Ovary (tissue), 9 donors: ENCODE results near the gene EXD3. TPM values are rescaled to one million over a fixed set of nuclear protein-coding genes. Genes with fewer than 3 reads are reported as not detected.

Experiments used
- DNase-seq, 5 donors: peaks; one replicate each; pipeline ENCODE4 v3.0.0-alpha.2; 2019 to 2020
- H3K27ac ChIP-seq, 2 donors: fragments of 200-600 bp; one replicate each; pipeline versions ENCODE4 v1.5.1 to v1.8.0; 2019 to 2022
- H3K27me3 ChIP-seq: fragments of 200-600 bp; one replicate; pipeline ENCODE4 v1.8.0; 2022
- H3K36me3 ChIP-seq: fragments of 200-600 bp; sonication (generic); one replicate; pipeline ENCODE4 v1.5.1; 2019
- H3K4me1 ChIP-seq: one replicate; pipeline ENCODE4 v1.8.1; 2013; ENCODE audit warnings: mild to moderate bottlenecking, moderate library complexity; ENCODE audit not compliant: insufficient read depth
- H3K4me3 ChIP-seq: fragments of 200-600 bp; sonication (generic); one replicate; pipeline ENCODE4 v1.5.1; 2017
- H3K9me3 ChIP-seq, 2 donors: fragments of 200-600 bp in 1 of 2; sonication (generic) in 1 of 2; one replicate each; pipeline versions ENCODE4 v1.5.1 to v1.8.1; 2013 to 2019; ENCODE audit warnings: mild to moderate bottlenecking in 1 of 2, moderate library complexity in 1 of 2
- CTCF ChIP-seq, 3 donors: fragments of 450-650 bp in 2 of 3; fragments of 200-600 bp in 1 of 3; IDR thresholded peaks; one replicate each; pipeline versions ENCODE4 v1.5.1 to v1.8.0; 2016 to 2022; ENCODE audit warnings: antibody characterized with exemption in 3 of 3, mild to moderate bottlenecking in 1 of 3
- EP300 ChIP-seq: sonication (generic); formaldehyde crosslinking; IDR thresholded peaks from one replicate; pipeline ENCODE4 v1.6.1; 2017; ENCODE audit warnings: antibody characterized with exemption
- POLR2A ChIP-seq: fragments of 450-650 bp; IDR thresholded peaks from one replicate; pipeline ENCODE4 v1.6.1; 2017; ENCODE audit warnings: antibody characterized with exemption, mild to moderate bottlenecking, moderate library complexity
- WGBS, 3 donors: extraction: QIAGEN DNeasy Blood & Tissue Kit in 1 of 3; methylation state at CpG; one replicate each; pipeline versions ENCODE4 v1.1.5 to v1.1.7; 2013 to 2017; 5-methylcytosine and 5-hydroxymethylcytosine counted together
- intact Hi-C, 4 donors: fragments of 100-400 bp; cut with DNase I; formaldehyde crosslinking; loops; one replicate each; pipeline versions ENCODE4 v1.11.0 to v1.15.1; 2022 to 2023
- polyA plus RNA-seq, 2 donors: library from polyadenylated mRNA; stranded (reverse); fragments of 200-250 nt in 1 of 2; fragments of 350-450 nt in 1 of 2; fragmentation: Illumina TruSeq in 1 of 2; extraction: RNeasy Lipid Tissue Mini Kit (QIAGEN cat#74804) in 1 of 2; gene quantifications; one replicate each; pipeline ENCODE4 v1.2.3, GENCODE V29; 2013 to 2014
- total RNA-seq, 7 donors: library from RNA; depleted of rRNA in 2 of 7; stranded (reverse); fragments of >200 nt in 2 of 7; fragmentation: NEBNext Ultra II Directional in 3 of 7; extraction: Animal tissue kit (Norgen Biotek cat#: 25700) in 3 of 7; gene quantifications; one replicate each; pipeline versions ENCODE4 v1.1.0 to v1.2.4, GENCODE V29; 2016 to 2023
- donor health status: DM: no; HTN: no; CAD: no; lungs with moderate emphysema.
- donor health status: DM: no; HTN: no; CAD: no.
- donor health status: Bipolar disorder and iron deficiency.
- donor health status: DM: yes; HTN: yes; CAD: no.
- donor health status: DM: no; HTN: no; CAD: no.
- donor health status: DM: yes; HTN: yes; CAD: no.

Gene EXD3
- total and polyA plus RNA-seq, 9 donors = 1.0 to 30.6 (median 23.4) TPM

- intact Hi-C loops = no loop called here
- H3K27me3 ChIP-seq = no peaks in the 10 kb centered on the region
- H3K4me3 ChIP-seq = no peak overlapping the region
- TF ChIP-seq CTCF (IDR thresholded peaks at IDR 0.05) (no peak), EP300 (no peak), POLR2A (no peak)
- H3K36me3 ChIP-seq = no peaks in the 10 kb centered on the region
- H3K9me3 ChIP-seq = no peaks in the 10 kb centered on the region
- WGBS, 3 donors = 77 to 81% (median 80%) methylated on average over 15 of the region's 15 CpGs
- H3K27ac ChIP-seq = no peak overlapping the region
- peaks cover 6% of the 10 kb centered on the region for H3K4me1 ChIP-seq
- peak in 2 of 5 donors; percentile 12 to 39 for DNase-seq
These were observed 156.8 kb downstream of the EXD3 start for GRCh38 chr9:137266162-137266527.

GRCh38 chr9:137265496-137266161, 157.3 kb downstream of the EXD3 start:
- Histone ChIP-seq H3K4me1 (peaks cover 6% of the 10 kb centered on the region), H3K9me3 (no peaks in the 10 kb centered on the region), H3K27me3 (no peaks in the 10 kb centered on the region), H3K4me3 (no peak overlapping the region), H3K27ac (no peak overlapping the region), H3K36me3 (no peaks in the 10 kb centered on the region)
- intact Hi-C loops = no loop called here
- no peak for DNase-seq
- 88 to 89% (median 89%) methylated on average over 28 to 29 of the region's 29 CpGs for WGBS, 3 donors
- TF ChIP-seq EP300 = no peak
- TF ChIP-seq CTCF (IDR thresholded peaks at IDR 0.05) = no peak
- no peak for TF ChIP-seq POLR2A

GRCh38 chr9:137264067-137264466, 158.9 kb downstream of the EXD3 start:
- H3K27me3 ChIP-seq = no peaks in the 10 kb centered on the region
- H3K4me1 ChIP-seq = peaks cover 3% of the 10 kb centered on the region
- intact Hi-C loops = no loop called here
- 91 to 96% (median 92%) methylated on average over 22 of the region's 22 CpGs for WGBS, 3 donors
- no peak for TF ChIP-seq EP300
- TF ChIP-seq POLR2A = no peak
- TF ChIP-seq CTCF (IDR thresholded peaks at IDR 0.05) = no peak
- DNase-seq = peak in 1 of 5 donors; percentile 35
- no peak overlapping the region for H3K4me3 ChIP-seq
- no peak overlapping the region for H3K27ac ChIP-seq
- H3K9me3 ChIP-seq = no peaks in the 10 kb centered on the region
- no peaks in the 10 kb centered on the region for H3K36me3 ChIP-seq

GRCh38 chr9:137263506-137263905, 159.5 kb downstream of the EXD3 start:
- WGBS, 3 donors = 62 to 70% (median 70%) methylated on average over 10 of the region's 10 CpGs
- intact Hi-C loops = no loop called here
- no peaks in the 10 kb centered on the region for H3K27me3 ChIP-seq
- H3K9me3 ChIP-seq = no peaks in the 10 kb centered on the region
- no peaks in the 10 kb centered on the region for H3K36me3 ChIP-seq
- H3K4me1 ChIP-seq = no peaks in the 10 kb centered on the region
- no peak for TF ChIP-seq POLR2A
- TF ChIP-seq EP300 = no peak
- no peak for TF ChIP-seq CTCF (IDR thresholded peaks at IDR 0.05)
- DNase-seq = peak in 1 of 5 donors; percentile 27
- H3K4me3 ChIP-seq = no peak overlapping the region
- H3K27ac ChIP-seq = no peak overlapping the region
